MG63 (cell line): ENCODE measurements around the gene CCL2. TPM values are rescaled to one million over a fixed set of nuclear protein-coding genes. Genes with fewer than 3 reads are reported as not detected.
A peak's percentile ranks its signal among the peaks of the same experiment; 100 is the strongest.

Experiments used
- DNase-seq: peaks from one replicate; pipeline ENCODE4 v3.0.0-alpha.2; 2020
- H3K27me3 ChIP-seq: fragments of 250-450 bp; sonication (Bioruptor Pico); 2 replicates; pipeline ENCODE4 v1.5.1; 2020; ENCODE audit warnings: mild to moderate bottlenecking, moderate library complexity
- H3K36me3 ChIP-seq: fragments of 250-450 bp; sonication (Bioruptor Pico); 2 replicates; pipeline ENCODE4 v1.5.1; 2020; ENCODE audit warnings: mild to moderate bottlenecking, moderate library complexity
- H3K4me3 ChIP-seq: fragments of 250-450 bp; sonication (Bioruptor Pico); 2 replicates; pipeline ENCODE4 v1.5.1; 2020; ENCODE audit warnings: mild to moderate bottlenecking, moderate library complexity
- H3K9me3 ChIP-seq: fragments of 250-450 bp; sonication (Bioruptor Pico); 2 replicates; pipeline ENCODE4 v1.5.1; 2020; ENCODE audit warnings: mild to moderate bottlenecking, moderate library complexity
- total RNA-seq: library from RNA; depleted of rRNA; stranded (reverse); fragments of >200 nt; shearing (Covaris generic); gene quantifications from 2 replicates; pipeline ENCODE4 v1.2.3, GENCODE V29; 2014; ENCODE audit warnings: low replicate concordance; rRNA removed

Gene CCL2
- total RNA-seq, 1 experiment from 2014 or later: 12.3 TPM

DNA sequence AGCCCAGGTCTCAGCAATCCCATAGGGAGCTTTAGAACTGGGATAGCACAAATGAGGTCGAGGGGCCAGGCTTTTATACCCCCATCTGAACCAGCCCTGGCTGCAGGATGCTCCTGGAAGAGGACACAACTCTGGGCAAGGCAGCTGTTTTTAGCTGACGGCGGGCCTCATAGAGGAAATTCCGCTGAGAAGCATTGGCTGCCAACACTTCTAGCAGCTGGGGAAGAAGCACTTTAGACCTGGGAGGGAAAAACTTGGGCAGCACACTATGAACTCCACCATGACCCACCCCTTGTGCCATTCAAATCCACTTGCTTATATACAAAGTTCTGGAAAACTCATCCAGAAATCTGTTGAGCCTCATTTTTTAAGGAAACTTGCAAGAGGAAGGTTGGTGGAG, 35.5 kb downstream of the CCL2 start:
- Histone ChIP-seq H3K36me3 (no peaks in the 10 kb centered on the region), H3K9me3 (no peaks in the 10 kb centered on the region), H3K4me3 (no peak overlapping the region), H3K27me3 (no peaks in the 10 kb centered on the region)
- DNase-seq: no peak

DNA sequence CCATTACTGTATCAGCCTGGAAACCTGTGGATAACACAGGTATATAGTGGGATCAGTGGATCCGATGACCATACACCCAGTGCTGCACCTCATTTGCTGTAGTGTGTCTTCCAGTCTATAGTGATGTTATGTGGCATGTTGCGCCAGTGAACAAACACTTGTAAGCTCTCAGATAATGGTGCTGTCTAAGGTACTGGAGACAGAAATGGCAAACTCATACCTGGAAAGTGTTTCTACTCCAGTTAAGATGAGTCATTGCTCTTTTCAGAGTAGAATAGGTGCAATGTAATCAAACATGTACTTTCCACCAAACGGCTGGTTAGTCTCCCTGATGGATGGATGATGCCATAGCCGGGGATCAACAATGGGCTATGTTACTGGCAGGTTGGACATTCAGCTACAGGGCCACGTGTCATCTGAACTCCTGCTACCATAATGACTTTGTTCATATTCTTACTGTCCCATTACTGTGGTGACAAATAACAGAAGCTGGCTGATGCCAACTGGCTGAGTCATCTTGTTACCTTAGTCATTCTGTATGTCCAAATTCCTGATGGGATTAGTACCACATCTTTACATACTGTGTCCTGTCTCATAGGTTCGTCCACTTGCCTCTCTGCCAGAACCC, 36.8 kb downstream of the CCL2 start:
- Histone ChIP-seq H3K36me3 (no peaks in the 10 kb centered on the region), H3K27me3 (no peaks in the 10 kb centered on the region), H3K4me3 (no peak overlapping the region), H3K9me3 (no peaks in the 10 kb centered on the region)
- no peak for DNase-seq

DNA sequence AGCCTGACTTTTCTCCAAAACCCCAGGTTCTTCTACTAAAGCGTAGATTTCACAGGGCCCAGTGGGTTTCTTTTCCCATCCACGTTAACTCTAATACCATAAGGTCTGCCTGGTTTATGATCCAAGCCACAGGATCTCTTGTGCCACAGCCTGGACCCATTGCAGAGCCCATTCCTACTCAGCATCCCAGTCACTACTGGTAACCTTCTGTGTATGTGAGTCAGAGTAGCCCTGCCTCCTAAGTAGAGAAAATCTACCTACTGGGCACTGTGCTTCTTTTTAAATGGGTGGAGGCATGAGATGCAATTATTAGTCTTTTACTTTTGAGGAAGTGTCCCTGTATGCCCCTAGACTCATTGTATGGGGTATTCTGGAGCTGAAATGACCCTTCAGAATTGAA, 43.9 kb downstream of the CCL2 start:
- Histone ChIP-seq H3K4me3 (no peak overlapping the region), H3K27me3 (no peaks in the 10 kb centered on the region), H3K9me3 (no peaks in the 10 kb centered on the region), H3K36me3 (no peaks in the 10 kb centered on the region)
- DNase-seq: no peak

DNA sequence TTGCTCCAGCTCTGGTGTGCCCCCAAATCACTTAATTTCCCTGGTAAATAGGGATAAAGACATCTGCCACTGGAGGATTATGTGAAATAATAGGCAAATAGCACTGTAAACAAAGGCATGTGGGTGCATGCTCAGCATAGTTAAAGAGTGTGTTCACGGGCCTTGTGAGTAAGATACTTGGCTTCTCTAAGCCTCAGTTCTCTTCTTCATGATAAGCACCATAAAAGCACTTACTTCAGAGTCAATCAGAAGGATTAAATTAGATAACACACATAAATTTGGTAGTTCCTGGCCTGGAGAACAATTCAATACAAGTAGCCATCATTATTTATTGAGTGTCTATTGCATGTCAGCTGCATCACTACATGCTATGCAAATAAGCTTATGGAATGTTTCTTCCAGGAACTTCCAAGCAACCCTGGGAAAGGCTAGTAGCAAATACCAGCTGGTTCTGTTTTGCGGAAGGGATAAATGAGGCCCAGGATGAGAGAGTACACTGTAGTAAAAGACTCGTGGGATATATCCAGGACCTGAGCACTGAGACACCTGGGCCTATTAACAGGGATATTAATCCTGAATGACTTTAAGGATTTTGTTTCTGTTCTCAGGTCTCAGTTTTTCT, 45.0 kb downstream of the CCL2 start:
- peak; percentile 23 for DNase-seq
- Histone ChIP-seq H3K4me3 (no peak overlapping the region), H3K36me3 (no peaks in the 10 kb centered on the region), H3K9me3 (no peaks in the 10 kb centered on the region), H3K27me3 (no peaks in the 10 kb centered on the region)

DNA sequence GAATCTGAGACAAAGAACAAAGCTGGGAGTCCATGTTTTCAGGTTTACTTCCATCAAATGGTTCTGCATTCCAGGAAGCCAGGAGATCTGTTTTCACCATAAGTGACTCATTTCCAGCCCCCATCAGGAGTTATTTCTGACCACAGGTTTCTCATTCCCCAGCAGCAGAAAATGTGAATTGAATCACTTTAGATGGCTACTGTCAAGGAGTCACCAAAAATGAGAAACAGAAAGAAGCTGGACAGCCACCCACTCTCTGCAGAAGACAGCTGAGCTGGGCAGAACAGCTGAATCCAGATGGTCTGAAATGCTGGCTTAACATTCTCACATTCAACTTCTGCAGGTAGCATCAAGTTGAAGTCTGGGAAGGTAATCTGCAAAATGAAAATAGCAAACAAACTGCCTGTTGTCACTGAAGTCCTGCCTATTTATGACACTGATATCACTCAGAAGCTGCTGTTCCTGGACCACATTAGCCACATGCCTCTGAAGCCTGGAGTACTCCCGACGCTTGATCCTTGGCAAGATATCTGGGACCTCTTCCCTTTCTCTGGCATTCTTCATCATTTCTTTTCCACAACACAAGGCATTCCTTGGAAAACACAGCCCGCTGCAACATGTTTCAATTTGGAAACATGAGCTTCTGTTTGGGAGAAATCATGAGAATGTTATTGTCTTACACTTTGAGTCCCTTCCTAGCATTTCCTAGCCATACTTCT, 45.7 kb downstream of the CCL2 start:
- DNase-seq: peak; percentile 13
- Histone ChIP-seq H3K36me3 (no peaks in the 10 kb centered on the region), H3K4me3 (no peak overlapping the region), H3K27me3 (no peaks in the 10 kb centered on the region), H3K9me3 (no peaks in the 10 kb centered on the region)

DNA sequence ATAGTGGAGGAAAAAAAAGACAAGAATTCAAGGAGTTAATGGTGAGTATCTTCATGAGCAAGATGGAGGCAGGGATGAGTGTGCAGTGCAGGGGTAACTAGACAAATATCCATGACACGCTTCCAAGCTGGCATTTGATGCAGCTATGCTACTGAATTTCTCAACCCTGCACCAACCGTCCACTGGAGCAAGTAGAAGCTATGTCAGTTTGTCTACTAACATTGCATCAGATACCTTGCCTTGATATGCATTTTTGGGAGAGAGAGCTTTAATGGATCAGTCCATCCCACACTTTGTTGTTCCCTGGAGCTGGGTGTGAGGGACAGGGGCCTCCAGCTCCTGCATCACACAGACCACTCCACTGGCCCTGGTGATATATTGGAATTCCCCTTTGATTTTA, 46.9 kb downstream of the CCL2 start:
- Histone ChIP-seq H3K36me3 (no peaks in the 10 kb centered on the region), H3K9me3 (no peaks in the 10 kb centered on the region), H3K27me3 (no peaks in the 10 kb centered on the region), H3K4me3 (no peak overlapping the region)
- no peak for DNase-seq

DNA sequence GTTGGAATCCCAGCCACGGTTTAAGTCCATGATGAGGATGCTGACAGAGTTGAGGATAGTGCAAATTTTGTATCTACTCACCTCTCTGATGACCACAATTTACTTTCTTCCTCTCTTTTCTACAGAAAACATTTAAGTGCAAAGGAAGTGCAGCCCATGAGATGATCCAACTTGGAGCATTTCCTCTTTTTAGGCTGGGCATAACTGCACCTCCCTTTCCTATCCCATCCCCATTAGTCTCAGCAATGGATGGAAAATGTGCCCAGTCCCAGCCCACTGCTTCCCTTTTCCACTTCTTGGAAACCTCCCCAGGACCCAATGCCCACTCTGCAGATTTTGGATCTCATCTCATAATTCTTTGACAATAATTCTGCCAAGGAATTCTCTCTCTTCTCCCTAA, 47.6 kb downstream of the CCL2 start:
- no peak overlapping the region for H3K4me3 ChIP-seq
- no peaks in the 10 kb centered on the region for H3K27me3 ChIP-seq
- DNase-seq: no peak
- no peaks in the 10 kb centered on the region for H3K9me3 ChIP-seq
- no peaks in the 10 kb centered on the region for H3K36me3 ChIP-seq

DNA sequence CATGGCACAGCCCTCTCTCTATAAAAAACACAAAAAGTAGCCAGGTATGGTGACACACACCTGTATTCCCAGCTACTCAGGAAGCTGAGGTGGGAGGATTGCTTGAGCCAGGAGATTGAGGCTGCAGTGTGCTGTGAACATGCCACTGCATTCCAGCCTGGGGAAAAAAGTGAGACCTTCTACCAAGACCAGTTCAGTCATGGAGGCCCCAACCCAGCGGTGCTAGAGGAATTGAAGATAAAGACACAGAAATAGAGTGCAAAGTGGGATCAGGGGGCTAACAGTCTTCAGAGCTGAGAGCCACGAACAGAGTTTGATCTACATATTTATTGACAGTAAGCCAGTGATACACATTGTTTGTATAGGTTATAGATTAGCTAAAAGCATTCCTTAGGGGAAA, 48.5 kb downstream of the CCL2 start:
- DNase-seq: no peak
- H3K9me3 ChIP-seq: no peaks in the 10 kb centered on the region
- no peaks in the 10 kb centered on the region for H3K27me3 ChIP-seq
- H3K4me3 ChIP-seq: no peak overlapping the region
- no peaks in the 10 kb centered on the region for H3K36me3 ChIP-seq

DNA sequence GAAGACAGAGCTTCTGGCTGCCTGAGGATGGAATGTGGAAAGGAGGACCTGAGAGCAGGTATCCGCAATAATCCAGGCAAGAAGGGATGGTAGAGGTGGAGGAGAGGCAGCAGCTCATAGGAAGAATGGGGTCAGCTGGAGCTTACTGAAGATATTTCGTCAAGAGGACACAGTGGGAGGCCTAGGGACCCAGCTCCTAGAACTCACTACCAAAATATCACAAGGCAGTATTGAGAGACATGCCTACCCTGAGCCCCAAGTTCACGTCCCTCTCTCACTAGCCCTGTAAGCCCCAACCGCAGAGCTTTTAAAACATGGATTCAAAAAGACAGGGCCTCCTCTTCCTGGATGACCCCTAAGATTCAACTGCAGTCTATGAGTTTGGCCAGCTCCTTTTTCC, 50.0 kb downstream of the CCL2 start:
- no peaks in the 10 kb centered on the region for H3K9me3 ChIP-seq
- H3K27me3 ChIP-seq: no peaks in the 10 kb centered on the region
- no peak overlapping the region for H3K4me3 ChIP-seq
- no peak for DNase-seq
- no peaks in the 10 kb centered on the region for H3K36me3 ChIP-seq

DNA sequence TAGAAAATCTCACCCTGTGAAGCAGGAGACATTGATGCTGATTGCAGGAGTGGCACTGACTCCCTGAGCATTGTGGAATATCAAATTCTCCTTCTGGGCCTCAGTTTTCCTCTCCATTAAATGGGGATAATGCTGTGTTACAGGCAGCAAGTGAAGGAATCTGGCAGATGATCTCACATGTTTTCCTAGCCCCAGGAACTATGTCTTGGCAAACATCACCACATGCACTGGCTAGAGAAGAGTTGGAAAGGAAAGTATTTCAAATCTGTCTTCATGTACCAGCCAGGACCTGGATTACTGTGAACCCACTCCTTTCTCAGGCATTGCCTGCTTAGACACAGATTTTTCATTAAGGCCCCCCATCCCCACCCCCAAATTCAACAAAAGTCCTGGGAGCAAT, 50.5 kb downstream of the CCL2 start:
- H3K27me3 ChIP-seq: no peaks in the 10 kb centered on the region
- H3K36me3 ChIP-seq: no peaks in the 10 kb centered on the region
- DNase-seq: no peak
- no peaks in the 10 kb centered on the region for H3K9me3 ChIP-seq
- H3K4me3 ChIP-seq: no peak overlapping the region

DNA sequence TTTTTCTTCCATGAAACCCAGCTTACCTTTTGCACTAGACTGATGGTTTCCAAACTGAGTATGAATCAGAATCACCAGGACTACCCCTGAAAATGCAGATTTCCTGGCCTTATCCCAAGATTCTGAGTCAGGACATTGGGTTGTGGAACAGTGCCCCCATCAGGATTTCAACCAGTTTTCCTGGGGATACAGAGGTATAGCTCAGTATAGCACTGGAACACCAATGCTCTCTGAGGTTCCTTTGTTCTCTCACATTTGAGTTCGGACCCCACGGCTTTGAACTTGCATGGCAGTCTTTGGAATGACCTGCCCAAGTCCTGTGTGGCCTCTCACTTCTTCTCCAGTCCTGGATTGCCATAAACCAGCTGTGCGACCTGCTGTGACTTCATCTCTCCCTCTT, 51.4 kb downstream of the CCL2 start:
- no peak overlapping the region for H3K4me3 ChIP-seq
- H3K27me3 ChIP-seq: no peaks in the 10 kb centered on the region
- no peaks in the 10 kb centered on the region for H3K9me3 ChIP-seq
- H3K36me3 ChIP-seq: no peaks in the 10 kb centered on the region
- DNase-seq: peak; percentile 59

Other genes with a start within 250 kb of the CCL2 start
- gene CCL7, start 14.9 kb downstream of the CCL2 start, total RNA-seq: not detected in 2 replicates
- not detected in 2 replicates for gene CCL11, start 30.5 kb downstream of the CCL2 start, total RNA-seq
- gene CCL8, start 64.2 kb downstream of the CCL2 start, total RNA-seq: not detected in 2 replicates
- gene CCL13, start 101.2 kb downstream of the CCL2 start, total RNA-seq: not detected in 2 replicates
- not detected in 2 replicates for gene CCL1, start 107.9 kb downstream of the CCL2 start, total RNA-seq